ENCODE data around the gene KIF2B.

DNA sequence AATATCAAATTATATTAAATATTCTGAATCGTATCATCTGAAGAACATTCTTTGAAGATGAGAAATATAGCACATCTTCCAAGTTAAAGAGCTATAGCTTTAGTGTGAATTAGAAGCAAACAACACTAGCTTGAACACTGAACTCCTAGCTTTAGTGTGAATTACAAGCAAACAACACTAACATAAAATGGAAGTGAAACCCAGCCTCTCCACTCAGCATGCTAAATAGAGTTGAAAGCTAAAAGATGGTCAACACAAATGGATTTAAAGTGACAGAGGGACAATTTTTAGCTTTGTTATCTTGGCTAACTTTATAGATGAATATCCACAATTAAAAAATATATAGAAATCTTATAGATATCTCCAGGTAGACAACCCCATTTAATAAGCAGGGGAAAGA is 4.5 kb upstream of the KIF2B start:
- TF ChIP-seq, protein P1, sequence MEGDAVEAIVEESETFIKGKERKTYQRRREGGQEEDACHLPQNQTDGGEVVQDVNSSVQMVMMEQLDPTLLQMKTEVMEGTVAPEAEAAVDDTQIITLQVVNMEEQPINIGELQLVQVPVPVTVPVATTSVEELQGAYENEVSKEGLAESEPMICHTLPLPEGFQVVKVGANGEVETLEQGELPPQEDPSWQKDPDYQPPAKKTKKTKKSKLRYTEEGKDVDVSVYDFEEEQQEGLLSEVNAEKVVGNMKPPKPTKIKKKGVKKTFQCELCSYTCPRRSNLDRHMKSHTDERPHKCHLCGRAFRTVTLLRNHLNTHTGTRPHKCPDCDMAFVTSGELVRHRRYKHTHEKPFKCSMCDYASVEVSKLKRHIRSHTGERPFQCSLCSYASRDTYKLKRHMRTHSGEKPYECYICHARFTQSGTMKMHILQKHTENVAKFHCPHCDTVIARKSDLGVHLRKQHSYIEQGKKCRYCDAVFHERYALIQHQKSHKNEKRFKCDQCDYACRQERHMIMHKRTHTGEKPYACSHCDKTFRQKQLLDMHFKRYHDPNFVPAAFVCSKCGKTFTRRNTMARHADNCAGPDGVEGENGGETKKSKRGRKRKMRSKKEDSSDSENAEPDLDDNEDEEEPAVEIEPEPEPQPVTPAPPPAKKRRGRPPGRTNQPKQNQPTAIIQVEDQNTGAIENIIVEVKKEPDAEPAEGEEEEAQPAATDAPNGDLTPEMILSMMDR (IDR thresholded peaks at IDR 0.05), result no peak
- no peak for TF ChIP-seq ZFX (IDR thresholded peaks at IDR 0.05; ENCODE audit: borderline replicate concordance)

Measured in 22Rv1 (cell line).